Panc1 (cell line): ENCODE measurements around the gene ADAMTS14.

Source experiments
- CTCF ChIP-seq: fragments of 450-650 bp; IDR thresholded peaks from 2 replicates; pipeline ENCODE4 v1.5.1; 2017; ENCODE audit warnings: mild to moderate bottlenecking
- POLR2AphosphoS5 ChIP-seq: IDR thresholded peaks from 2 replicates; pipeline ENCODE4 v1.6.1; 2012; ENCODE audit warnings: mild to moderate bottlenecking, low read depth, low read length, moderate library complexity
- SIN3A ChIP-seq: IDR thresholded peaks from 2 replicates; pipeline ENCODE4 v1.6.1; 2012; ENCODE audit warnings: low read depth, mild to moderate bottlenecking, low read length, moderate library complexity, borderline replicate concordance; ENCODE audit not compliant: insufficient read depth
- TF ChIP-seq, protein P1 (sequence below), 2 experiments: IDR thresholded peaks; 2 replicates each; pipeline ENCODE4 v1.6.1; 2011 to 2012; ENCODE audit warnings: low read depth in 2 of 2, control low read depth in 1 of 2, low read length in 1 of 2, mild to moderate bottlenecking in 1 of 2, moderate library complexity in 1 of 2; ENCODE audit not compliant: insufficient read depth in 1 of 2

- TF ChIP-seq CTCF: no peak
- no peak for TF ChIP-seq POLR2AphosphoS5
- no peak for TF ChIP-seq SIN3A
- TF ChIP-seq, protein P1, sequence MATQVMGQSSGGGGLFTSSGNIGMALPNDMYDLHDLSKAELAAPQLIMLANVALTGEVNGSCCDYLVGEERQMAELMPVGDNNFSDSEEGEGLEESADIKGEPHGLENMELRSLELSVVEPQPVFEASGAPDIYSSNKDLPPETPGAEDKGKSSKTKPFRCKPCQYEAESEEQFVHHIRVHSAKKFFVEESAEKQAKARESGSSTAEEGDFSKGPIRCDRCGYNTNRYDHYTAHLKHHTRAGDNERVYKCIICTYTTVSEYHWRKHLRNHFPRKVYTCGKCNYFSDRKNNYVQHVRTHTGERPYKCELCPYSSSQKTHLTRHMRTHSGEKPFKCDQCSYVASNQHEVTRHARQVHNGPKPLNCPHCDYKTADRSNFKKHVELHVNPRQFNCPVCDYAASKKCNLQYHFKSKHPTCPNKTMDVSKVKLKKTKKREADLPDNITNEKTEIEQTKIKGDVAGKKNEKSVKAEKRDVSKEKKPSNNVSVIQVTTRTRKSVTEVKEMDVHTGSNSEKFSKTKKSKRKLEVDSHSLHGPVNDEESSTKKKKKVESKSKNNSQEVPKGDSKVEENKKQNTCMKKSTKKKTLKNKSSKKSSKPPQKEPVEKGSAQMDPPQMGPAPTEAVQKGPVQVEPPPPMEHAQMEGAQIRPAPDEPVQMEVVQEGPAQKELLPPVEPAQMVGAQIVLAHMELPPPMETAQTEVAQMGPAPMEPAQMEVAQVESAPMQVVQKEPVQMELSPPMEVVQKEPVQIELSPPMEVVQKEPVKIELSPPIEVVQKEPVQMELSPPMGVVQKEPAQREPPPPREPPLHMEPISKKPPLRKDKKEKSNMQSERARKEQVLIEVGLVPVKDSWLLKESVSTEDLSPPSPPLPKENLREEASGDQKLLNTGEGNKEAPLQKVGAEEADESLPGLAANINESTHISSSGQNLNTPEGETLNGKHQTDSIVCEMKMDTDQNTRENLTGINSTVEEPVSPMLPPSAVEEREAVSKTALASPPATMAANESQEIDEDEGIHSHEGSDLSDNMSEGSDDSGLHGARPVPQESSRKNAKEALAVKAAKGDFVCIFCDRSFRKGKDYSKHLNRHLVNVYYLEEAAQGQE (IDR thresholded peaks at IDR 0.05; ENCODE audit: insufficient read depth in 1 of 2, low read depth in 2 of 2, low read length in 1 of 2): no peak
Observed at GRCh38 chr10:70779511-70780369, 107.4 kb downstream of the ADAMTS14 start.
